IPS-11a (cell line): ENCODE data around the gene MFAP3L.
A peak's percentile ranks its signal among the peaks of the same experiment; 100 is the strongest.
"Not testable (repeated sequence)": the region's sequence is repeated elsewhere in the genome, so short reads cannot be mapped to it uniquely, and the experiment has no call there.

ENCODE experiments used
- H3K4me3 ChIP-seq: one replicate; pipeline ENCODE4 v1.5.1; 2013; ENCODE audit warnings: low read depth, low read length, control low read depth

MFAP3L gene

DNA sequence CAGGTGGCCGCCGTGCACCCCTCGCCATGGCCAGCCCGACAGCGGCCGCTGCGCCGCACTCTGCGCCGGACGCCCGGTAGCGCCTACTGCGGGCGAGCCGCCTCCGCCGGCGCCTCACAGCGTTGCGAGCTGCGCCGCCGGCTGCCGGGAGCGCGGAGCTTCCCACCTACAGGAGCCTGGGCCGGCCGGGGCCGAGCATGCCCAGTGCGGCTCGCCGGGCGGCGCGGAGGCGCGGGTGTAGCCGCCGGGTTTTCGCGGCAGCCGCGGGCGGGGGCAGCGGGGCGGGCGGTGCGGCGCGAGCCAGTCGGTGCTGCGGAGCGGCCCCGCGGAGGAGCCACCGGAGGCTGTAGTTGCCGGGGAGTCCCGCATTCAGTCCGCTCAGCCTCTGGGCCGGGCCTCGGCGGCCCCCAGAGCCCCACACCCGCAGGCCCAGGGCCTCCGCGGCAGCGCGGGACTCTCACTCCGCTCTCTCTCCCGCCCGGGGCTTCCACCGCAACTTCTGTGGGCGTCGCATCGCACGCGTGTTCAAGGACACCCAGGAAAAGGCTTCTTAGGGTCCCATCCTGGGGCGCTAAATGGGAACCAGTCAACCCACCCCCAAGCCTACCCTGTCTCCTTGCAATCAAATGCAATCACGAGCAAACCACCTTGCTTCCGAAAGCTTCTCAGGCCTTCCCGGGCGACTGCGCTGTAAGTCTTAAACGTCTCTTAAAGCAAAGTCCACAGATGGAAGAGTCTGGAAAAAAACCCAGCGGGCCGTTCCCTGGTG lies at the start of gene MFAP3L:
TSS of gene MFAP3L (minus strand) at position 143 of the 769 bp plus-strand sequence. CDS start 20,518 bp downstream, outside the sequence.
- H3K4me3 ChIP-seq = peak within 1 kb of the TSS; percentile 75

DNA sequence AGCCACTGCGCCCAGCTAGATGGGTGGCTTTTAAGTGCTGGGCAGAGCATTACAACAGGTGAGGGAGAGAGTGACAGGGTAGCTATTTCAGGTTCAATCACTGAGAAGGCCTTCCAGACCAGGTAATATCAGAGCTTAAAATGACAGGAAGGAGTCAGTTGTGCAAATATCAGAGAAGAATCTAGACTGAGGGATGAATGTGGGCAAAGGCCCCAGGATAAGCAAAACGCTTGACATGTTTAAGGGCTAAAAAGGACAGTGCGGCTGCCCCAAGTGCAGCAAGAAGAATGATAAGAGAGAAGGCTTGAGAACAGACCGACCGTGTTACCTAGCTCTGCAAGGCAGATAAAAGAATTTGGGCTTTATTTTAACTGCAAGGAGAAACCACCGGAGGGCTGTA lies 45.0 kb upstream of the MFAP3L start:
- no peak overlapping the region for H3K4me3 ChIP-seq

DNA sequence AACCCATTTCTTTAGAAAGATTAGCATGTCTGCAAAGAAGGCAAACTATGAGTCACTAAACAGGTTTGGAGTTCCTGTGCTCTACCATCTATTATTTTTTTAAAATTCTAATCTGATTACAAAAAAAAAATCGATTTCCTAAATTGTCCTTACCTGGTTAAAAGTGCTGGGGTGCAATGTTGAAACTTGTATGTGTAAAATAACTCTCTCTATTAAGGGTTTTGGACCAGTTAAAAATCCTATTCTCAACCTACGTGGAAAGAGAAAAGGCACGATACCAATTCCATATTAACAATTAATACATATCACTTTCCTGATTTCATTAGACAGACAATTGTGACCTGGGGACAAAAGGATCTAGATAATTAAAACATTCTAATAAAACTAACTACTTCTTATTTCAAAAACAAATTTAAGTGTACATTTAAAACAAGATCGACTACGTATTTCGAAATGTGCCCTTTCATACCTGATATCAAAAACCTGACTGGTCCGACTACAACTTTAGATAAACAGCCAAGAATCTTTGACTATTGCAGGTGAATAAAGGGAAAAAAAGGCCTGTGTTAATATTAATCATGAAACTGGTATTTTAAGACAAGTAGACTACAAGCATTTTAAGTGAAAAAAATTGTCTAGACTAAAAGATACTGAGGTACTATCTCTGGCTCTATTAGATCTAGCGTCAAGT lies 42.4 kb upstream of the MFAP3L start:
- H3K4me3 ChIP-seq = no peak overlapping the region

DNA sequence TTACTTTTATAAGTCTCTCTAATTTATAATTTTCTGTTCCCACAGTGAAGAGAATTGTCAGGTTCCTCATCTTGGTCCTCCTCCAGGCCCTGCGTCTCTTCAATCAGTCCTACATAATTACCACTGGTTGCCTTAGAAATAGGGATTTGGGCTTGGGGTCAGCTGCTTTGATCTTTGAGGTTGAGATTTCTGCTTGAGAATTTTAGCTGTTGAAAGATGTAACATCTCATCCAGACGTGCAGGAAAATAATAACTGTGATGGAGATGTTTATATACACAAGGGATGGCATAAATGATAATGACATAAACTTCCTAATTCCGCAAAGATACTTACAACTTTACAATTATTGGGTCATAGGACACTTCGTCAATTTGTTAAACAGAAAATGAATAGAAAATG lies 33.2 kb upstream of the MFAP3L start:
- no peak overlapping the region for H3K4me3 ChIP-seq

DNA sequence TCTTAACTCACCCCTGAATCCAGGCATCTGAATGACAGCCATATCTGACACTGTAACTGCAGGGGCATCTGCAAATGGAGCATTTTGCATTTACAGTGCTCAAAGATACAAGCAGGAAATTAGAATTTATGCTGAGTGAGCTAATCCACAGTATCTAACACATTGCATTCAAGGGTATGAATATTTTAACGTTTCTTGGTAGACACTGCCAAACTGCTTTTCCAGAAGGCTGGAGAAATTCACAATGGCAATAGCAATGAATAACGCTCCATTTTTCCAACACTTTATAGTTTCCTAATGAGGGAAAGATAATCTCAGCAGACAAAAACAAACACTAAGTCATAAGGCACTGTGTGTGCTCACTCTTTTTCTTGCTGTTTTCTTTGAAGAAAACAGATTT lies 32.6 kb upstream of the MFAP3L start:
- H3K4me3 ChIP-seq = no peak overlapping the region

DNA sequence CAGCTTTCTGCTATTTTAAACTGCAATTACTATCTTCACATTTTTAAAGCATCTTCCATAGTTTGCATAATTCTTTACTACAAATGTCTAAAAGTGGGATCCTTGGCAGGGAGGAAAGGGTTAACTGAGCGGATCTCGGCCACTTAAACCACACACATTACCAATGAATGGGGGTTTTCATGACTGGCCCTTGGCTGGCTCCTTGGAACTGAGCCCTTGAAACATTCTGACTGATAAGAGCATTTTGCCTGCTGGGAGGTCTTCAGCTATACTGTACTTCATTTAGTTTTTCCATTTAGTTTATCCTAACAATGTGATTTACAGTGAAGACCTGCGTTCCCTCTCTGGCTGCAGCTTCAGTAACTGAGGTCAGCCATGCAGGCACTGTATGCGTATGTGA lies 31.7 kb upstream of the MFAP3L start:
- no peak overlapping the region for H3K4me3 ChIP-seq

DNA sequence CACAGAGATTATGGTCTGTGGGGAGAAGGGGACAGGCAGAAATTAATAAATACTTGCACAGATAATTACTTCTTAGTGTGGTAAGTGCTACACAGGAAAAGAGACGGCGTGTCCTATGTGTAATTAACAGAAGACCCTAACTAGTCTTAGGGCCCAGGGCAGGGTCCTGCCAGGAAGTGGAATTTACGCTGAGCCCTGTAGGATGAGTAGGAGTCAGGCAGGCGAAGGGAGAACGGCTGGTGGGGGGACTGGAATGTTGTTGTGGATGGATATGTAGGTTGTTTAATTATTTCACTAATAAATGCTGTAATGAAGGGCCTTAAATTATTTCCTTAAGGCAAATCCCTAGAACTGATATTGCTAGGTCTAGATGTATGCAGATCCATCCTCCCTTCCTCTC lies 26.7 kb upstream of the MFAP3L start:
- H3K4me3 ChIP-seq = no peak overlapping the region

DNA sequence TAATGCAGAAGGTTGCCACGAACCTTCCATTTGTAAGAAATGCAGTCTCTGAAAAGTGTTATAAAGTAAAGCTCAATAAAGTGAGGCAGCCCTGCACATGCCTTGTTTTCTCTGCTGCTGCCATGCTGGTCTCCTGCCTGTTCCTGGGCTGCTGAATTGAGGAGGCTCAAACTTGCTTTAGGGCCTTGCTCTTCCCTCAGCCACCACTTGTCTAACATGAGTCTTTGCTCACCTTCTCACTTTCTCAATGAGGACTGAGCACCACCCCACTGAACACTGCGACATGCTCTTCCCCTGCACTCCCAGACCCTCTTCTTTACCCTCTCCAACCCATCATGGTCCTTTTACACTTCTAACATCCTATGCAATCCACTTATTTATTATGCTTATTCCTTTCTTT lies 25.2 kb upstream of the MFAP3L start:
- no peak overlapping the region for H3K4me3 ChIP-seq

DNA sequence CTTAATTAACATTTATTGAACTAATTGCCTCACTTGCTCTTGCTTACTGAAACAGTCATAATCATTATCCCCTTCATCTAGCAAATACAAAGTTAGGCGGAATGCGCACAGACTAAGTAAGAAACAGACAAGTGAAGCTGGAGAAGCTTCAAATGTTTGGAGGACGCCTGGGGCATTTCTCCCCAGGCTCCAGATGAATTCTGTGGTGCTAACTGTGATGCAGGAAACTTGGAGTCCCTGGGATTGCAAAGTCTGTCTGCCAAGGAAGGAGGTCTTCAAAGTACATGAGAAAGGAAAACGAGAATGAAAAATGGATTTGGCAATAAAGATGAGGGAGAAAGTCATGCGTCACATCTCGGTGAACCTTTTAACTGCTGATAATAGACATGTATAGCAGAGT lies 23.6 kb upstream of the MFAP3L start:
- no peak overlapping the region for H3K4me3 ChIP-seq

DNA sequence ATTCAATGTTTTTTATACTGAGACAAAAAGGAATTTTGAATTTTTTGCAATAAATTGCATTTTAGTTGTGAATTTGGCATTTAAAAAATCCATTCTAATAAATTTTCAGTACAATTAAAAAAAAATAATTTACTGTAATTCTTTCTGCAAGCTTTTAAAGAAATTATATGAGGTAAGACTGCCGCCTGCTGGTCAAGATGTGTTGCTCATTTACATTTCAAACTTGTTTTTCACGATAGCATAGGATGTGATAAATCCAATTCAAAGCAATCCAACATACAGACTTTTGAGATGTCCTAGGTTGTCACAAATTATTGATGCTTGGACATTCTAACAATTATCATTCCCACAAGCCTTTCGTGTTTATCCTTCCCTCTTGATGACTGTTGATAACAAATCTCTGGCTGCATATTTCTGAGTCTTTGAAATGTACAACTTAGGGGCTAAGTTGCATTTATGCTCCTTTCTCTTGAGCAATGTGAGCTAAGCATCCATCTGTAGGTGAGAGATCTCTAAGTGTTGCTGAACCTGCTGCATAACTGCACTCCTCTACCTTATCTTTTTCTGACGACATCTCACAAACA lies 21.7 kb upstream of the MFAP3L start:
- no peak overlapping the region for H3K4me3 ChIP-seq

DNA sequence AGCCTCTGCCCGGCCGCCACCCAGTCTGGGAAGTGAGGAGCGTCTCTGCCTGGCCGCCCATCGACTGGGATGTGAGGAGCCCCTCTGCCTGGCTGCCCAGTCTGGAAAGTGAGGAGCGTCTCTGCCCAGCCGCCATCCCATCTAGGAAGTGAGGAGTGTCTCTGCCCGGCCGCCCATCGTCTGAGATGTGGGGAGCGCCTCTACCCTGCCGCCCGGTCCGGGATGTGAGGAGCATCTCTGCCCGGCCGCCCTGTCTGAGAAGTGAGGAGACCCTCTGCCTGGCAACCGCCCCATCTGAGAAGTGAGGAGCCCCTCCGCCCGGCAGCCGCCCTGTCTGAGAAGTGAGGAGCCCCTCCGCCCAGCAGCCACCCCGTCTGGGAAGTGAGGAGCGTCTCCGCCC lies 20.0 kb upstream of the MFAP3L start:
- H3K4me3 ChIP-seq = not testable (repeated sequence)

DNA sequence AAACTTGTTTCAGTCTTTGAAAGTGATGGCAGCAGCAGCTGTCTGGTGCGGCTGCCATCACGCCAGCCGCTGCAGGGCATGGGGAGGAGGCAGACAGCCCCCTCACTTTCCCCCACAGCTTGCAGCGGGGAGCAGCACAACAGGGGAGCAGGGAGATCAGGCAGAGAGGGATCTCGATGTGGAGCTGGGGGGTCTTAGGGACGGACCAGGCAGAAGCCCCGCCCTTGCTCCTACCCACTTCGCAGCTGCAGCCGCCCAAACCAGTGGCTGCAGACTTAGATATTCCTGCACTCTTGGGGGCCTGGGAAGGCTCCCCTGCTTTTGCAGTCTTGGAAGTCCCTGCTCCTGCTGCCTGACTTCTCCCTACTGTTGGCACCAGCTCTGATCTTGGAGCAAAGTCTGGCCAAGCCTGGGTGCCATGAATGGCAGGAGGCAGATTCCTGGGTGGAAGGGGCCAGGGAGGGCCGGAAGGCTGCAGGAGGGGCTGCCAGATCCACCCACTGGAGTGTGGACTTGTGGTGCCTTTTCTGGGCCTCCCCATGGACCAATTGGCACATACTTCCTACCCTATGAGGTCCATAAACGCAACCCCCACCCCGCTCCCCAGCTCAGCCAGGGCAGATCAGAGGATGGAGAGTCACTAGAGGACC lies 14.0 kb upstream of the MFAP3L start:
- H3K4me3 ChIP-seq = no peak overlapping the region

DNA sequence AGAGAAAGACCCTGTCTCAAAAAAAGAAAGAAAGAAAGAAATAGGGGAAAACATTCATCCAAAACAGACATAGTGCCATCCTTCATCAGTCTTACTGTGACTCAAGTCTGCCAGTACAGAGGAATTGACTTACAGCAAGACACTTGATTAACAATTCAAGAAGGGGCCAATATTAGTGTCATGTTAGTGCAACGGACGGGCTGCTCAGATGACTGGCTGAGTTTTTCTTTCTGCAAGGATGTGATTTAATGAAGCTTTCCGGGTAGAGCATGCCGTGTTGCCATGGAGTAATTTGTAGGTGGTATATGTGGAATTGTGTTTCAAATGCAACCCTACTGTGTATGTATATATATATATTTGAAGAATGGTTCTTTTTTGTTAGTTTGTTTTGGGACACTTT lies 12.6 kb upstream of the MFAP3L start:
- no peak overlapping the region for H3K4me3 ChIP-seq

DNA sequence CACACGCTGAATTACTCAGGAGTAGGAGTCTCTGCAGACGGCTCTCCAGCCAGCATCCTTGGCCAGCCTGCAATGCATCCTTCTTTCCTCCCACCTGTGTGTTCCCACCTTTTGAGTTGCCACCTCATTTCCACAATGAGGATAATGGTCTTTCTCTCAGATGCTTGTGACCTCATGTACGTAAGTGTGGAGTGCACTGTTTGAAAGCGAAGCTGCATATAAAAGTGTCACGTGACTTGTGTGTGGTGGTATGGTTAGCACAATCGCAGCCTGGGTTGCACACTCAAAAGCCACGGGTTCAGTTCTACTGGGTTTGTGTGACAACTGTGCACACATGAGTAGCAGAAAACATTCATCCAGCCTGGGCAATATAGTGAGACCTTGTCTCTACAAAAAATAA lies 12.0 kb upstream of the MFAP3L start:
- H3K4me3 ChIP-seq = no peak overlapping the region

DNA sequence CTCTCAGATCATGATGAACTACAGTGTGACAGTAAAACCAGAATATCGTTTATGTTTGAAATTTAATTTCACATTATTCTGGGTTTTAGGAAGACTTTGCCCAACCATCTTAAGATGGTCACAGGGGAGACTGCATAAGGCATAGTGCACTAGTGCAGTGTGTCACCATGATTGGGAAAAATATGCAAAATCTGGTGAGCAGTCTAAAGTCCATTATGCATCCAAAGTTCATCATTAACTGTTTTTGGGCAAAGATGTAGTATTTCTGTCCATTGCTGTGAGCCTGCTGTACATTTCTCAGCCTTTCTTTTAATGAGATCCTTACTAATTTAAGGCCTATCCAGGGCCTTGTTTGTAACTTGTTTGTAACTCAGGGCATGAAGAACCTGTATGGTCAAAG lies 11.3 kb upstream of the MFAP3L start:
- H3K4me3 ChIP-seq = no peak overlapping the region

DNA sequence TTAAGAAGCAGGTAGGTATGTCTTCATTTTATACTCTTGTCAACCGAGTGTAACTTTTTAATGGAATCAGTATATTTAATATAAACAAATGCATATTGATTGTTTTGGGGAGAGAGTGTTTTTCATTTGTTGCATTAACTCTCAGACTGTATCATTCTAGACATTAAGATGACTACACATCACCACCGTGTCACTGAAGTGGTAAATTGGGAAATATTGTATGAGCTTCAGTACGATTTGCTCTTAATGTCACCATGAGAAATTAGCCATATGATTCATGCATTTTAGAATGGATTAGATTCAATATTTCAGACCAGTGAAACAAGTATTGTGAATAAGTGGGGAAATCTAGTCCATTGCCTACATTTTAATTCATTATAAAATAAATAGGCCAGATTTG lies 9.7 kb upstream of the MFAP3L start:
- no peak overlapping the region for H3K4me3 ChIP-seq

DNA sequence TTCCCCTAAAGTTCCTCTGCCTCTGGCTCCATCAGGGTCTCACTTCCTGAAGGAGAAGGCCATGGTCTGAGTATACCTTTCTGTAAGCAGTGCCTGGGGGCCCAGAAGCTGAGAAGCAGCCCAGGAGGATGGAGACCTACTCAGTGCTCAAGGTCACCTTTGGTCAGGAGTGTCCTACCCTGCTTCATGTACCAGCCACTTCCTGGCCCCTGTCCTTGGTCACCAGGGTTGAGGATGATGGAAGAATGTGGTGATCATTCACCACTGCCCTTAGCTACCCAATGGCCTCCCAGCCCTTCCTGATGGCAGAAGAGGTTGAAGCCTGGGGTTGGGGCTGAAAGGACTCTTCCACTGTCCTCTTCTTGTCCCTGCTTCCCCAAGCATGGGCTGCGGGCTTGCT lies 9.0 kb upstream of the MFAP3L start:
- no peak overlapping the region for H3K4me3 ChIP-seq

DNA sequence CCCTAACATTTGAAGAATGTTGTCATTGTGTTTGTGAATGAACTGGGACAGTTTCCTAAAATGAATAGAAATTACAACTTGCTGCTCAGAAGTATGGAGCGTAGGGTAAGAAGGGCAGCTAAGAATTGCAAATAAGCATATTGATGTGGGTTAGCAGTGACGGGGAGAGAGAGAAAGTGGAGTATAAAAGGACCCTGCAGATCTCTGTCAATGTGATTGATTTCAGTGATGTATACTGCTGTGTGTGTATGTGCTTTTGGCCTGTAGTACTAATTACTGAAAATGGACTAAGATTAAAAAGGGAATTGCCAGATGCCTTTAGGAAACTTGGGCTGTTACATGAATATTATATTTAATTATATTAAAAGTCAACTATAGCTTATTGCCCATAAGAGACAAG lies 7.8 kb upstream of the MFAP3L start:
- no peak overlapping the region for H3K4me3 ChIP-seq

DNA sequence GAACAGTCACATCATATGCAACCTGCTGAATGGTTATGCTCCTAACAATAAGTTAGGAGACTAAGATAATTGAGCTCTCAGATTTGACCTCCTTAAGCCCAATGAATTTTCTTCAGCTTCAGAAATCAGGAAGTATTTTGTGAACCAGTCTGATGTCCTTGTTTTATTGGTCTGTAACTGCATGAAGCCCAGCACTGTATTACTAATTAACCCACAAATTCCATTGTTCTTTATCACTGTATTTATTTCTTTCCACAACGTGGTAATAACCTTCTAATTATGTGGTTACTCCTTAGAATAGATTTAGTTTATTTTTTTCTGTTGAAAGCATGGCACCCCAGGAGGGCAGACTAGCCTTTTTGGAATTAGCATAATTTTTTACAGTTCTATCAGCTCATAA lies 3.9 kb upstream of the MFAP3L start:
- H3K4me3 ChIP-seq = no peak overlapping the region

DNA sequence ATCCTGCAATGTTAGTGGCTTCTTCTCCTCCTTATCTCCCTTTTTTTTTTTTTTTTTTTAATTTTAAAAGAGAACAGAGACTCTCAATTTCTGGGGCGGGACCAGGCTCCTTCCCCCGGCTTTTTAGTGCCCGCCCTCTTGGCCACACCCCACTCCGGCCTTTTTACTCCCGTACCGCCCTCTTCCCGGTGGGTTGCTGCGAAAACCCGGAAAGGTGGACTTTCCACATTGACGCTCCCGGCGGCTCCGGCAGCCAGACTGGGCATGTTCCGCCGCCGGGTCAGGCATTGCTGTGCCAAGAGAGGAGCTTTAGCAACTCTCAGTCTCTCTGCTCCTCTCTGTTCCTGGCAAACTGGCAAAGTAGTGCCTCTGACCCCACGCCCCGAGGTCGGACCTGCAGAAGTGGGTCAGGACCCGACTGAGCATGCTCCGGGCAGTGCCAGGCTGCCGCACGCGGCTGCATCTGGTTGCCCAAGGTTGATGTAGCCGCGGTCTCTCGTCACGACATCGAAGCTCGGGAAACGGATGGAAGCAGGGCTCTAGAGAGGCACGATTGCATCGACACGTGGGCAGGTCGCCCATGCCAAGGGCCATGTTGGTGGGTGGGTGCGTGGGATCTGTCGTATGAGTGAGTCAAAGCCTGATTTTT lies 1.1 kb upstream of the MFAP3L start:
- peak overlapping the region; percentile 75 for H3K4me3 ChIP-seq

DNA sequence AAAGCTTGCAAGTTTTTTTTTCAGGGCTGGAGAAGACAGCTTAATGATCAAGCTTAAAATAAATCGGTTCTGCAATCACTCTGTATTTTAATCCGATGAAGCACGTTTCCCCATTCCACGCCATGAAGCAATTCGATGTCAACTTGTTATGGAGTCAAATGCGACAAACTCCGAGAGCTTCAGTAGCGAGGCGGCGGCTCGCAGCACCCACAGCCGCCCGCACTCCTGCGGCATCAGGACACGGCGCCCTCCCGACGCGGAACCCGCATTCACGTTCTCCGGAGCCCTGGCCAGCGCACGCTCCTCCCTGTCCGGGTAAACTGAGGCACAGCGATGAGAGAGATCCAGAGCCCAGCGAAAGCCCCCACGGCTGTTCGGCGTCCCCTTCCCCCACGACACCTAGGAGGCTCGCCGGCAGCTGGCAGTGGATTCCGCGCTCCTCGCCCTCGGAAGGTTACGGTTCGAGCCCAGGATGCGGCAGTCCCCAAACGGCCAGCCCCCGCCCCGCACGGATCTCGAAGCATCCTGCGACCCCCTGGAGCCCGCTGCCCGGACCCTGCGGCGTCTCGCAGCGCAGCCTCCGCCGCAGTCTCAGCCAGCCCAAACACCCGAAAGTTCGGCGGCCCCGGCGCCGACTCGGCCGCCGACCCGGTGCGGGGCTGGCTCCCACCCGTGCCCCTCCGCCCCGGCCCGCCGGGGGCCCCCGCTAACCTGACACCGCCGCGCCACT lies 507 bp downstream of the MFAP3L start:
- peak overlapping the region; percentile 59 for H3K4me3 ChIP-seq
